ENCODE data around the gene CRADD.

Gene CRADD

DNA sequence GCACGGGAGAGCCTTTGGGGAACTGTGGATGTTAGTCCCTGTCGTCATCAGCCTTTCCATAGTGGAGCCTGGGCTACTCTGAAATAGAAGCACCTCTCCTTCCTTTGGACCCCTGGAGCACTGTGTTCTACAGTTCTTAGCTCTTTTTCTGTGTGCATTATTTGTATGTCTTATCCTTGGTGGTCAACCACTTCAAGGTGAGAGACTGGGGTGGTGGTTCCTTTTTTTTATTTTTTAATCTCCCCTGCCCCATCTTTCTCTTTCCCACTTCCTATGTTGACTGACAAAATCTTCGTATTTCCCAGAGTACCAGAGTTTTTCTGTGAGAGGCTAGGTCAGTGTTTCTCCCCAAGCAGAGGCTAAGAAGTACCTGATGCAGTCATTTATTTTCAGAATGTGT is 111.7 kb downstream of the CRADD start:
- TF ChIP-seq TAF1 (IDR thresholded peaks at IDR 0.05; ENCODE audit: low read depth) (no peak), YY1 (IDR thresholded peaks at IDR 0.05; ENCODE audit: low read depth) (no peak), TCF12 (IDR thresholded peaks at IDR 0.05; ENCODE audit: low read depth) (no peak), NFIC (IDR thresholded peaks at IDR 0.05) (no peak), FOXM1 (IDR thresholded peaks at IDR 0.05; ENCODE audit: borderline replicate concordance, low read depth) (no peak), EGR1 (IDR thresholded peaks at IDR 0.05) (no peak), TEAD4 (IDR thresholded peaks at IDR 0.05) (no peak), ZBTB7A (IDR thresholded peaks at IDR 0.05; ENCODE audit: low read depth) (no peak), EP300 (IDR thresholded peaks at IDR 0.05; ENCODE audit: borderline replicate concordance) (no peak), CEBPB (IDR thresholded peaks at IDR 0.05) (no peak), CREB1 (IDR thresholded peaks at IDR 0.05; ENCODE audit: low read depth) (no peak), RAD21 (IDR thresholded peaks at IDR 0.05; ENCODE audit: low read depth) (no peak)
- TF ChIP-seq, protein P1, sequence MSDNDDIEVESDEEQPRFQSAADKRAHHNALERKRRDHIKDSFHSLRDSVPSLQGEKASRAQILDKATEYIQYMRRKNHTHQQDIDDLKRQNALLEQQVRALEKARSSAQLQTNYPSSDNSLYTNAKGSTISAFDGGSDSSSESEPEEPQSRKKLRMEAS (IDR thresholded peaks at IDR 0.05) = no peak
- TF ChIP-seq, protein P2, sequence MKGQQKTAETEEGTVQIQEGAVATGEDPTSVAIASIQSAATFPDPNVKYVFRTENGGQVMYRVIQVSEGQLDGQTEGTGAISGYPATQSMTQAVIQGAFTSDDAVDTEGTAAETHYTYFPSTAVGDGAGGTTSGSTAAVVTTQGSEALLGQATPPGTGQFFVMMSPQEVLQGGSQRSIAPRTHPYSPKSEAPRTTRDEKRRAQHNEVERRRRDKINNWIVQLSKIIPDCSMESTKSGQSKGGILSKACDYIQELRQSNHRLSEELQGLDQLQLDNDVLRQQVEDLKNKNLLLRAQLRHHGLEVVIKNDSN (IDR thresholded peaks at IDR 0.05) = no peak
- TF ChIP-seq, protein P3, sequence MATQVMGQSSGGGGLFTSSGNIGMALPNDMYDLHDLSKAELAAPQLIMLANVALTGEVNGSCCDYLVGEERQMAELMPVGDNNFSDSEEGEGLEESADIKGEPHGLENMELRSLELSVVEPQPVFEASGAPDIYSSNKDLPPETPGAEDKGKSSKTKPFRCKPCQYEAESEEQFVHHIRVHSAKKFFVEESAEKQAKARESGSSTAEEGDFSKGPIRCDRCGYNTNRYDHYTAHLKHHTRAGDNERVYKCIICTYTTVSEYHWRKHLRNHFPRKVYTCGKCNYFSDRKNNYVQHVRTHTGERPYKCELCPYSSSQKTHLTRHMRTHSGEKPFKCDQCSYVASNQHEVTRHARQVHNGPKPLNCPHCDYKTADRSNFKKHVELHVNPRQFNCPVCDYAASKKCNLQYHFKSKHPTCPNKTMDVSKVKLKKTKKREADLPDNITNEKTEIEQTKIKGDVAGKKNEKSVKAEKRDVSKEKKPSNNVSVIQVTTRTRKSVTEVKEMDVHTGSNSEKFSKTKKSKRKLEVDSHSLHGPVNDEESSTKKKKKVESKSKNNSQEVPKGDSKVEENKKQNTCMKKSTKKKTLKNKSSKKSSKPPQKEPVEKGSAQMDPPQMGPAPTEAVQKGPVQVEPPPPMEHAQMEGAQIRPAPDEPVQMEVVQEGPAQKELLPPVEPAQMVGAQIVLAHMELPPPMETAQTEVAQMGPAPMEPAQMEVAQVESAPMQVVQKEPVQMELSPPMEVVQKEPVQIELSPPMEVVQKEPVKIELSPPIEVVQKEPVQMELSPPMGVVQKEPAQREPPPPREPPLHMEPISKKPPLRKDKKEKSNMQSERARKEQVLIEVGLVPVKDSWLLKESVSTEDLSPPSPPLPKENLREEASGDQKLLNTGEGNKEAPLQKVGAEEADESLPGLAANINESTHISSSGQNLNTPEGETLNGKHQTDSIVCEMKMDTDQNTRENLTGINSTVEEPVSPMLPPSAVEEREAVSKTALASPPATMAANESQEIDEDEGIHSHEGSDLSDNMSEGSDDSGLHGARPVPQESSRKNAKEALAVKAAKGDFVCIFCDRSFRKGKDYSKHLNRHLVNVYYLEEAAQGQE (IDR thresholded peaks at IDR 0.05; ENCODE audit: low read depth) = no peak

DNA sequence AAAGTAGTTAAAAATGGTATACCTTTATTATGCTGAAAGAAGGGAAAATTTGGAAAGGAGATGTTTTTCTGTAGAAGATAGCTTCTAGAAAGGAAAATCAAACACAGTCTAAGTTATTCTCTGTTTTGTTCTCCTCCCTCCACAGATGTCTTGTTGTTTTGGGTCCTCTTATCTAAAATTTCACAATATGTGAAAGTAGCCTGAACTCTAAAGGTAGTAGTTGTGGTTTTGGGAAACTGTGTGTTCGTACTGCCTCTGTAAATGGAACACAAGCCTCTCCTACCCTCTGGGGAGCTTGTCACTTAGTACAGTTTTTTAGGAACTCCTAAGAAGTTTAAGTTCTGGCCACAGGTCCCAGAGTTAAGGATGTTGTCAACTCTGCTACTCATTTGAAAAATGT is 112.6 kb downstream of the CRADD start:
- TF ChIP-seq TAF1 (IDR thresholded peaks at IDR 0.05; ENCODE audit: low read depth) (no peak), ZBTB7A (IDR thresholded peaks at IDR 0.05; ENCODE audit: low read depth) (no peak), EGR1 (IDR thresholded peaks at IDR 0.05) (no peak), EP300 (IDR thresholded peaks at IDR 0.05; ENCODE audit: borderline replicate concordance) (no peak), TCF12 (IDR thresholded peaks at IDR 0.05; ENCODE audit: low read depth) (no peak), FOXM1 (IDR thresholded peaks at IDR 0.05; ENCODE audit: borderline replicate concordance, low read depth) (no peak), NFIC (IDR thresholded peaks at IDR 0.05) (no peak)
- TF ChIP-seq, protein P2 (IDR thresholded peaks at IDR 0.05) = no peak
- TF ChIP-seq, protein P3 (IDR thresholded peaks at IDR 0.05; ENCODE audit: low read depth) = no peak

DNA sequence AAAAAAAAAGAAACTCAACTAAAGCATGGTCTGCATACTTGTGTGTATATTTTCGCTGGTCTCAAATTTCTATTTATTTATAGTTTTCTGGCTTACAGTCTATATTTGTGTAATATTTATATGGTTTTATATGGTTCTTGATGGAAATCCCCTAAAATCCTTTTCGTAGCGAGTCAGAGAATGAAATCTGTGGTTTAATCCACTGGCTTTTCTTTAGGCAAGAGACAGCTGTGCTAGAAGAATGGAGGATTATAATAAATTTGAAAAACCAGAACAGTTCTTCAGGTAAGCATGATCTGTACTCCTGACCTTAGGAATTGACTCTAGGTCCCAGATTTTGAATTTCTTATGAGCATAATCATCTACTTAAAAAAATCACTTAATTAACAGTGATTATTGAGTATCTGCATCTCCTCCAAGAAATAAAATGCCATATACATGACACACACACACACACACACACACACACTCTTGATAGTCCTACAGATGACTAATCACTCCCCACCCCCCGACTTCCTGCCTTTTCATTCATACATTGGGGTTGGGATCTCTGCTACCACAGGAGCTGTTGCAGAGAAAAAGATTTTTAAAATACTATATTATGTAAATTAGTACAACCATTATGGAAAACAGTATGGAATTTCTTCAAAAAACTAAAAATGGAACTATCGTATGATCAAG is 113.4 kb downstream of the CRADD start:
- TF ChIP-seq CEBPB (IDR thresholded peaks at IDR 0.05) = no peak
- TF ChIP-seq, protein P2 (IDR thresholded peaks at IDR 0.05) = no peak
- TF ChIP-seq, protein P3 (IDR thresholded peaks at IDR 0.05; ENCODE audit: low read depth) = no peak
- TF ChIP-seq TAF1 (IDR thresholded peaks at IDR 0.05; ENCODE audit: low read depth) = no peak
- no peak for TF ChIP-seq YY1 (IDR thresholded peaks at IDR 0.05; ENCODE audit: low read depth)
- no peak for TF ChIP-seq EP300 (IDR thresholded peaks at IDR 0.05; ENCODE audit: borderline replicate concordance)
- TF ChIP-seq RAD21 (IDR thresholded peaks at IDR 0.05; ENCODE audit: low read depth) = no peak

DNA sequence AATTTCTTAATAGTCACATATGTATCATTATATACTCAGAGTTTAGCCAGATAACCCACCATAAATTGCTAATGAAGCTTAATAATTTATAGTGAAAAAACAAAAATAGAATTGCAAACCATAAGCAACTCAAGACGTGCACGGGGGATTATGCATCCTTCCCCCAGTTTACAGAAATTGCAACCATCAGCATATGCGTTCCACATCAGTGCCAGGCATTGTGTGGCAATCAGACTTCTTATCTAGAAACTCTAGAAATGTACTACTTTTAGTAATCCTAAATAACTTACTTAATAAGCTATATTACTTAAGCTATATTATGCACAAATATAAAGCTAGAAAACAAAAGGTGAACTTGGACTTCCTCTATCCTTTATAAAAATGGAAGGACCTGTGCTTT is 115.8 kb downstream of the CRADD start:
- TF ChIP-seq FOXM1 (IDR thresholded peaks at IDR 0.05; ENCODE audit: borderline replicate concordance, low read depth) = no peak
- TF ChIP-seq, protein P1 (IDR thresholded peaks at IDR 0.05) = no peak
- no peak for TF ChIP-seq TEAD4 (IDR thresholded peaks at IDR 0.05)
- TF ChIP-seq, protein P3 (IDR thresholded peaks at IDR 0.05; ENCODE audit: low read depth) = no peak
- no peak for TF ChIP-seq ZBTB7A (IDR thresholded peaks at IDR 0.05; ENCODE audit: low read depth)
- no peak for TF ChIP-seq TAF1 (IDR thresholded peaks at IDR 0.05; ENCODE audit: low read depth)
- TF ChIP-seq RAD21 (IDR thresholded peaks at IDR 0.05; ENCODE audit: low read depth) = no peak
- TF ChIP-seq, protein P2 (IDR thresholded peaks at IDR 0.05) = no peak
- TF ChIP-seq EGR1 (IDR thresholded peaks at IDR 0.05) = no peak
- no peak for TF ChIP-seq YY1 (IDR thresholded peaks at IDR 0.05; ENCODE audit: low read depth)
- no peak for TF ChIP-seq CEBPB (IDR thresholded peaks at IDR 0.05)
- no peak for TF ChIP-seq TCF12 (IDR thresholded peaks at IDR 0.05; ENCODE audit: low read depth)
- no peak for TF ChIP-seq CREB1 (IDR thresholded peaks at IDR 0.05; ENCODE audit: low read depth)
- TF ChIP-seq EP300 (IDR thresholded peaks at IDR 0.05; ENCODE audit: borderline replicate concordance) = no peak
- no peak for TF ChIP-seq NFIC (IDR thresholded peaks at IDR 0.05)
